HT-29 (cell line): ENCODE results near the gene RGMA. TPM values are rescaled to one million over a fixed set of nuclear protein-coding genes. Genes with fewer than 3 reads are reported as not detected.

Experiments used
- DNase-seq: peaks from one replicate; pipeline ENCODE4 v3.0.0-alpha.2; 2015; ENCODE audit warnings: low spot score
- total RNA-seq: library from RNA; depleted of rRNA; stranded (reverse); fragments of >200 nt; shearing (Covaris generic); gene quantifications from 2 replicates; pipeline ENCODE4 v1.2.3, GENCODE V29; 2014

The RGMA gene
- total RNA-seq, 1 experiment from 2014 or later = not detected

DNA sequence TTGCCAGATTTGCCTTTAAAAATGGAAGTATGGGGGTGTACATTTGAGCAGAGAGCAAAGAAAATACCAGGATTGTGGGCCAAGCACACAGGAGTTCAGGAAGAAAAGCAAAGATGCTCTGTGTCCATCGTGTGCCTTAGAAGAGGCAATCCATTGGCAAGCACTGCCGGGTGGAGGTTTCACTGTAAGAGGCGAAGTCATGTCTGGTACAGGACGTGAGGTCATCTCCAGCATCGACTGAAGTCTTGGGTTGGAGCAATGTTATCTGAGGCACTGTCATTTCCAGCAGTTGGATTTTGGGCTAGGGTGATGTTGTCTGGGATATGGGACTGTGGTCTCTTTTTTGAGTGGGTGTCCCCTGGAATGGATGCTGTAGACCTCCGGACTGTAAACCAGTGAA is 4.8 kb upstream of the RGMA start:
- DNase-seq = no peak

DNA sequence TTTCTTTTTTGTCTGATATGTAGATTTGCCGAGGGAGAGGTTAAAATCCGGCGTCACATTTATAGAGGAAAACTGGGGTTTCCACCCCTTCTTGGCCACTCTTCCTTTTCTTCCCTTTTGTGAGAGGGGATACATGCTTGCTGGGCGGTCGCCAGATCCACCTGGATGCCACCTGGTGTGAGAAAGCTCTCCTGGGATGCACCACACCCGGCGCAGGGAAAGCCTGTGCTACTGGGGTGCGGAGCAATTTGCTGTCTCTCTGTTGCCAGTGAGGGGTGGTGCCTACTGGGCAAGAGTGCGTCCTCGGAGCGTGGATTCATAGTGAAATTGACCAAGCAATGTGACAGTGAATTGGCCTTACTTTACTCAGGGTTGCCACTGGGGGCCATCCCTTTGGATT is 2.5 kb upstream of the RGMA start:
- DNase-seq = no peak

DNA sequence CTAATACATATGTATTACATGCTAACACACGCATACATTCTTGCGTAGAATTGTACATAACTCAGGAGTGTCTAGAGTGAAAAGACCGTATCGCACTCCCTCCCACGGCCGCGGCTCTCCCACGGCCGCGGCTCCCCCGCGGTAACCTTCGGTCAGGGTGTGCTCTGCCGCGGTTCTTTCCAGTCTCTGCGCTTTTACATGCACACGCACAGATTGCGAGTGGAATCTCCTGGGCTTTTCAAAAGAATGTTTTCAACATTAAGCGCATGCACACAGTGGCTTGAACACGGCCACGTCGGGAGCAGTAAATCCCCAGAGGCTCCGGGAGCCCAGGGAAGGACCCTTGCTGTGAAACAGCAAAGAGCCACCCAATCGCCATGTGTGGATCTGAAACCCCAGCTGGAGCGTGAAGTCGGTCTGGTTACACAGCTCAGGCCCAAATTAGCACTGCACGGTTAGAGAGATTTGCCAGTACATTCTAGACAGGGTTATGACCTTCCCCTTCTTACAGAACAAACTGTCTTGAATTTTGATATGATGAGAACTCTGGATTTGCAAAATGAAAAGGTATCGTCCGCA is 805 bp upstream of the RGMA start:
- no peak for DNase-seq

DNA sequence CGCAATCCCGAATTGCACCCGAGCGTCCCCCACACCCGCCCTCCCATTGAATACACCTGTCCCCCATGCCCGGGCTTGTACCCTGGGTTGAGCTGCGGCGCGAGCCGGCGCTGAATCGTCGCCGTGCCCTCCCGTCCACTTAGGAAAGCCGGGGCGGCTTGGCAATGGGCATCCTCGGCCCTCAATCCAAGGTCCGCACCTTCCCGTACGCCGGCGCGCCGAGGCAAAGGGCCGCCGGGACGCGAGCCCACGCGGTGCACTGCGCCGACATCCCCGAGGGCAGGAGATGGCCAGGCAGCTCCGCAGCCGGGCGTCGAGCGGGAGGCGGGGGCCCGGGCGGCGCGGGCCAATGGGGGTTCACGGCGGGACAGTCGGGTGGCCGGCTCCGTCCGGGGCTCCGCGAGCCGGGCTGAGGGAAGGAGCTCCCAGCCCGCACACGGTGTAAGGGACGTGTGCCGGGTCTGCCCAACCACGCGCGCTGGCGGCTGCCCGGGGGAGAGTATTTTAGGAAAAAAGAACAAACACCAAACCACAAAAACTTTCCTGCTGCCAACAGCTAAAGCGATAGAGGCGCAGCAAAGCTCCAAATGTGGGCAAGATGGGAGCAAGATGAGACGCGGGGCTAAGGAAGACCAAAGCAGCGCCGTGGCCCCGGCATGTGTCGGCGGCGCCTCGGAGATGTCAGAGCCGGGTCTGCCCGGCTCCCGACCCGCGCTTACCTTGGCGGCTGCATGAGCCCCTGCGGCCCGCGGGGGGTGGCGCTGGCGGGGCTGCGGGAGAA is 621 bp downstream of the RGMA start:
- no peak for DNase-seq

- peak; percentile 73 for DNase-seq
Measured at GRCh38 chr15:93087825-93088199, 1.2 kb downstream of the RGMA start.

DNA sequence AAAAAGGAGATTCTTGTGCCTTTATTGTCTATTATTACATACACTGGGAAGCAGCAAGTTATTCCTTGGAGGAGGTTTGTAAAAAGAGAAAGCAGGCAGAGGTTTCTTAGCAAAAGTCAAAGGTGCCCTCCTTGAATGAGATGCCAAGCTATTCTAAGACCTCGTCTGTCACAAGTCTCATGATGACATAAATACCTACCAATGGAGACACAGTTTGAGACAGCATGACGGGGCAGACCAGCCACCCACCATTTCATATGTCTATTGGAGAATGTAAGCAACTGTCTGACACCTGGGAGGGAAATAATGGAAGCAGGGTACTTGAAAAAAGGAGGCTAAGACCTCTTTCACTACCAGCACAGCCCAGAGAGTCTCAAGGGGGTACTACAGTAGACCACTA is 2.2 kb downstream of the RGMA start:
- no peak for DNase-seq

DNA sequence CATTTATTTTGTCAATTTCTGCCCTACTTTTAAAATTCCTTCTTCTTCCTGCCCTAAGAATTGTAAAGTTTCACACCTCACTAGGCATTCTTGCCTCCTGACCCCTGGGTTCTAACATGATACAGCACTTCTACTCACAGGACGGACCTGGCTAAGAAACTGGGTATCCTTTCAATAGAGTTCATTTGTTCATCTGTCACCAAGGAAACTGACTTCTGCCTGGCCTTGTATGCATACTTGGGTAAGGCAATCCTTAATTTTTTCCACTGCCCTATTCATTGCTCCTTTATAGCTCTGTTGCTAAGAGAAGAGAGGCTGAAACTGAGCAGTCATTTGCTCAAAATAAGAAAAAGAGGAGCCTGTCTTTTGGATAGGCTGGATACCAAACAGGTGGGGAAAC is 3.3 kb downstream of the RGMA start:
- DNase-seq = no peak

GRCh38 chr15:93082861-93083260 is 6.2 kb downstream of the RGMA start:
- no peak for DNase-seq

DNA sequence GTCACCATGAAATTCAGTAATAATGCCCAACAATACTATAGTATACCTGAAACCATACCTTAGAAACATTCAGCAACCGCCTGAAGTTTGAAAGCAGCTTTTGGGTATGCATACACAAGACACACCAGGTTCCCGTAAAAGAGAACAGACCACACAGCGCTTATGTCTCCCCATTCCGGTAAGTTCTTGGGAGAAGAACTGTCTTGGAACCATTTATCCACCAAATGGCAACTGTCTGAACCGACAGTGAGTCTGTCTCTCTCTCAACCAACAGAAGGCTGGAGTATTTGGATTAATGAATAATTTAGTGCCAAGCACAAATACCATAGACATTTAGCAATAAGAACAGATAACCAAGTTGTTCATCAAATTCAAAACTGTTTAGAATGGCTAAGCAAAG is 7.6 kb downstream of the RGMA start:
- no peak for DNase-seq

DNA sequence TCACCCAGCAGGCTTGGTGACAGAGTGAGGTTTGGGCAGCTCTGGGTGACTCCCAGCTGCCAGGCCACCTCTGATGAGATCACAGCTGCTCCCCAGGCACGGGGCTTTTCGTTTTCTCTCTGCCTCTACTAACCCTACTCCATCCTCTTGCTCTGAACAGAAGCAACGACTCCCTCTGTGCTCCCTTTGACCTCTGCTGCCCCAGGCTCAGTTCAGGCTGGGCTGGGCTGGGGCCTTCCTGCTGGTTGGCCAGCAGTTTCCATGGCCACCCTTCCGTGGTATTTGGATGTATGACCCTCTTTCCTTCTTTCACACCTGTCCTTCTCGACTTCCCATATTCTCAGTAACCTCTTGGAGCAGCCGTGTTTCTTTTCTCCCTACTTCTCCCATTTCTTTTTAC is 8.6 kb downstream of the RGMA start:
- no peak for DNase-seq

DNA sequence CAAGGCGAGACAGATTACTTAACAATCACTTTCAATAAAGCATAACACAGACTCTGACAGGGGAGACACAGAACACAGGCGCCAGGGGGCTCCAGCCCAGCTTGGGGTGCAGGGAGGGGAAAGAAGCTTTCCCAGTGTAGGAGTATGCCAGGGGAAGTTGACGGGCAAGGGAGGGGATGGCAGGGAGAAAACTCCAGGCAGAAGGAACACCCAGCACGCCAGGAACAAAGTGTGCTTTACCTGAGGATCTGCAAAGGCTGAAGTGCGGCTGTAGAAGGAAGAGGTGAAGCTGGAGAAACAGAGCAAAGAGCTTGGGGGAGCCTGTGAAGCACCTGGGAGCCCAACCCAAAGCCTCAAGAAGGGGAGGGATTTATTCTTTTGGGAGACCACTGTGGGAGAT is 12.1 kb downstream of the RGMA start:
- no peak for DNase-seq

DNA sequence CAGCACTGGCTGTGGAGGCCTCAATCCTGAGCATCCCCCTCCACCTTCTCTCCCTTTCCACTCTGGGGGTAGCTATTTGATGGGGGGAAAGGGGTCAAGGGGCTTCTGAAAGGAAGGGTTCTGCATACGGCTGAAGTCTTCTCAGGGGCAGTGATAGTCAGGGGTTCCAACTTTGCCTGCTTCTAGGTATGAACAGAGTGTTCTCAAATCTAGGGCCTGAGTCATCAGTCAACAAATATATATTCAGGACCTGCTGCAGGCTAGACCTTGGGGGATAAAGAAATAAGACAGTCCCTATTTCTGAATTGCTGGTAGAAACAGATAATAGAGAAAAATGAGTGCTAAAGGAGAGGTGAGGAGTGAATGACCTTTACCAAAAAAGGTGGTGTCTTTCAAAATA is 12.8 kb downstream of the RGMA start:
- DNase-seq = no peak

- no peak for DNase-seq
Measured at GRCh38 chr15:93074599-93074998, 14.4 kb downstream of the RGMA start.

DNA sequence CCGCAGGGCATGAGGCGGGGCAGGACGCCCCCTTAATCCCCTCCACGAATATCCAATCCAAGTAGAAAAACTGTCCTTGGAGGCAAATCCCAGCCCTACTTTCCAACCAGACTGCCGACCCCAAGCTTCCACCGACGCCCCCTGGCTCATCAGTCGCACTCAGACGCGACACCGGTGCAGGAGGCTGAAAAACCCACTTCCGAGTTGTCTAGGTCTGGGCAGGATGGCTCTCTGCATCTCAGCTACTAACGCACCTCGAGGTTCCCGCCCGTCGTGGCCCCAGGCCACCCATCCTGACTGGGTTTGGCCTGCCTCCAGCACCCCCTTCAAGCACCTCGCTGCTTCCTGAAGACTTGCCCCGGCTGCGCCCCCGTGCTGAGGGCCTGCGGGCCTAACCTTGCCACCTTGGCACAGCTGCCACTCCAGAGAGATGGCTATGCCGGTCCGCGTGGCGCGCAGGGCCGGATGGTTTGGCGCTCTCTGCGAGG is 15.5 kb downstream of the RGMA start:
- DNase-seq = no peak

DNA sequence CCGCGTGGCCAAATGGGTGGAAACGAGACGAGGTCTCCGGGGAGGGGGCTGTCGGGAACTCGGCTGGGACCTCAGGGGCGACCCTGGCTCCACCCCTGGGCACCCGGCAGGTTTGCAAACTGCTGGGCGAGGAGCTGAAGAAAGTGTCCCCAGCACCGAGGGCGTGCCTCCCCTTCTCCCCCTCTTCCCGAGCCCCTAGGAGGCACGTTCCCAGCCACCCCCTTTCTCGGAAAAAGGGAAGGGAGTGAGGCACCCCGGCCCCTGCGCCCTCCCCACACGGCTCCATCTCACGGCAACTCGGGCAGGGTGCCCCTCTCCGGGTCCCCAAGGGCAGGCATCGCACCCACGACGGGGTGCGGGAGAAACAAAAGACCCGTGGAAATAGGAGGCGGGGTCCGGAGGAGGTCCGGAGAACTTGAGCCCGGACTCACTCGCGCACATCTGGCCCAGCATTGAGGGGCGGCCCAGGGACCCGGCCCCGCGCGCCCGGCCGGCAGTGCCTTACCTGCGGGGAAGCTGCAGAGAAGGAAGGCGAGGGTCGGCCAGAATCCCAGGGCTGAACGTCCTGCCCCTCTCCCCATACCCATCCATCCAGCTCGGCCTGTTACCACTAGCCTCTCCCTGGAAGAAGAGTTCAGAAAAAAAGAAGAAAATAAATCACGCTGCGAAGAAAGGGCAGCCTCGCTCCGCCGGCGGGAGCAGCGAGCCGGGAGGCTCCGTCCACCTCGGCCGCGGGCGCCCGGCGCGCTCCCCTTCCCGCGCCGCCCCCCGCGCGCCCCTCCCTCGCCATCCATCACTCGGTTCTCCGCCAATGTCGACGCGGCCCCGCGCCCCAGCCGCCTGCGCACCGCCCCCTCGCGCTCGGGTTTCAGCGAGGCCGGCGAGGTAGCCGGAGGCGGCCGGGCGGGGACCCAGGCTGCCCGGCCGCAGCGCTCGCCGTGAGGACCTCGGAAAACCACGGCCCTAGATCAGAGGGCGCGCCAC is 16.3 kb downstream of the RGMA start:
- DNase-seq = no peak

DNA sequence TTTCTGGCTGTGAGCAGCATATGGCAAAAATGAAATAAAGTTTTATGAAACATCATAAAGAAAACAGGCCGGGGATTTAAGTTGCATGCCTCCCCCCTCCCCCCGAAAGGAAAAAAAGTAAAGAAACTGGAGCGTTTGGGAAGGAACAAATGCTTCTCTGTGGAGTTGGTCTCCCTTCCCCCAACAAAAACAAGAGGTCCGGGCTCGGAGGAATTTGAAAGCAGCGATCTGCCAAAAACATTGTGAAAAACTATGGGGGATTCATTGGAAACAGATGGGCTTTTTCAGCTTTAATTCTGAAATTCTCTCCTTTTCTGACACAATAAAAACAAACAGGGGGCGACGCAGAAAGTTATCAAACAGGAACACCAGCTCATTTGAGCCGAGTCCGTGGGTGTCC is 17.0 kb downstream of the RGMA start:
- no peak for DNase-seq

DNA sequence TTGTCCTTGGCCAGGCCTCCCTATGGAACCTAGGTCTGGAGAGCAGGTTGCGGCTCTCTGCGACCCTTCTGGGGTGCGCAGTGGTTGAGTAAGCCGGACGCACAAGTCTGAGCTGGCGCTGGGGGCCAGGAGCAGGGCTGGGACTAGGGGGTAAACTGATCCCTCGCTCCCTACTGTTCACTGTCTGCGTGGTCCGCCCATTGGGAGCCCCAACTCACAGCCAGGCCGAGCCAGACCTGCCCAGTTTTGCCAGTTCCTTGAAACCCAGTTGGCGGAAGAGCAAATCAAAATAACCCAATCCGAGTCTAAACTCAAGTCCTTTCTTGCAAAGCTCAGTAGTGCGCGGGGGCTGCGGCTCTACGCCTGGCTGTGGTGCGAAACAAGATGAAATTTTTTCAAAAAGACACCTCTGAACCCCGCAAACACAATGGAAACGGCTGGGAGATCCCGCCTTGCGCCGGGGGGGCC is 17.5 kb downstream of the RGMA start:
- no peak for DNase-seq

DNA sequence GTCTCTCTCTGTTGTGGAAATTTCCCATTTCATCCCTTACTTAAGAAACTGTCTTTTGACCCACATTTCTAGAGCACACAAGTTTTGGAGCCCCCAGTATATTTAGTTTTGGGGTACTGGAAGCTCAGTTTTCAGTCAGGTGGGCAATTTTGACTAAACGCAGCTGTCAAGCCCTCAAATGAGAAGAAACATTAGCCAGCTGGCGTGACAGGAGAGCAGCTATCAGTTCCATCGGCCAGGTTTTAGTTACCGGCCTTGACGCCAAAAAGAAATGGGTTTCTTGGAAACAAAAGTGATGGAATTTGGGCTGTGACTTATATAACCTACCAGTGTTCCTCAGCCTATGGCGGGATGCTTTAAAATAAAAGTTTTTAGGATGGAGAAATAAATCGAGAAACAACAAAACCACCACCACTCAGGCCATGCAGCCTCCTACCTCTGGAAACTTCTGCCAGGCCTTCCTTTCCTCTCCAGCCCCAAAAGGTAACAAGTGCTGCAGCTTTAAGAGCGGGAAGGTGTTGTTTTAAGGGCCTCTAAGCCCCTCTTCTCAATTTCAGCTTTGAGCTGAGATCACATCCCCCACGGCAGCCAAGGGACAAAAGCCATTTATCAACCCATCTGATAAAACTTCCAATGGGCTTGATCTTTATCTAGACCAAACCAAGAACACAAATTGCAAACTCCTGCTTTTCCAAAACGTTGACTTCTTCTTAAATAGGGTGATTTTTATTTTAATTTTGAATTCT is 18.3 kb downstream of the RGMA start:
- no peak for DNase-seq

GRCh38 chr15:93070132-93070531 is 18.9 kb downstream of the RGMA start:
- DNase-seq = no peak

DNA sequence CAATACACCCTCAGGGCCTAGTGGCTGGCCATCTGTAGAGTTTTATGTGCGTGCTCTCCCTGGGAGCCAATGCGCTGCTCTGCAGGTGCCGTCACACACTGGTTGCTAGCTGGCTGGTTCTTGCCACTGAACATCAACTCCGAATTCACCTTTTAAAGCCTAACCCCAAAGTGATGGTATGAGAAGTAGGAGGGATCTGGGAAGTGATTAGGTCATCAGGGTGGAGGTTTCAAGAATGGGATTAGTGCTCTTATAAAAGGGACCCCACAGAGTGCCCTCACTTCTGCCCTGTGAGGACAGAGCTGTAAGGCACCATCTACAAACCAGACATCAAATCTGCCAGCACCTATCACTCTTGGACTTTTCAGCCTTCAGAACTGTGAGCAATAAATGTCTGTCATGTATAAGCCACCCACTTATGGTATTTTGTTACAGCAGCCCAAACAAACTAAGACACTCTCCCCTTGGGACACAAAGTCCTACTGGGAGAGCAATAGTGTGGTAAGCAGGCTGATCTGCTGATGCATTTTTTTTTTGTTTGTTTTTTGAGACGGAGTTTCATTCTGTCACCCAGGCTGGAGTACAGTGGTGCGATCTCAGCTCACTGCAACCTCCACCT is 20.3 kb downstream of the RGMA start:
- no peak for DNase-seq

DNA sequence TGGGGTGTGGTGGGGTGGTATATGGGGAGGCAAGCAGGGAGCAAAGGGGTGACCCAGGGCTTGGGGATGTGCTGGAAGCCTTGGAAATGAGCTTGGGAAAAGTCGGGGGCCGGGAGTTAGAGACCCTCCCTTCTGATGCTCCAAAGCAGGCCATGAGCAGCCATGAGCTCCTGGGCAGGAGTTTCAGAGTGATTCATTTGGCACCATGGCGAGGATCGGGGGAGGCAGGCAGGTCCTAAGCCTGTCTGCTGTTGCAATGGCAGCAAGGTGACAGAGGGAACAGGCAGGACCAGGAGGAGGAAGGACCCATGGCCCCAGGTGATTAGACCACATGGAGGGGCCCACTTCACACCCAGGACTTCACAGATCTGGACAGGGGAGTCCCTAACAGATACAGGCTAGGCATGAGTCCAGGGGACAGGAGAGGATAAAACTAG is 21.3 kb downstream of the RGMA start:
- no peak for DNase-seq
